Activated CD8-positive, alpha-beta T cell treated with anti-CD3 and anti-CD28 coated beads for 36 hours (primary cell): ENCODE measurements around the gene SUGCT. TPM values are rescaled to one million over a fixed set of nuclear protein-coding genes. Genes with fewer than 3 reads are reported as not detected.

Experiments
- ATAC-seq: fragments of 200-7000 bp; cut with Tn5 transposase; one replicate; pipeline ENCODE4 v1.10.0; 2021; ENCODE audit warnings: mild to moderate bottlenecking, moderate library complexity
- CTCF ChIA-PET: fragments of 350-600 bp; sonication (Branson Sonifier 250); formaldehyde crosslinking; loops from one replicate; lab custom pipeline; 2021; ENCODE audit warnings: antibody characterized with exemption; lab: Charles Lee
- POLR2A ChIA-PET: fragments of 350-600 bp; sonication (Branson Sonifier 250); formaldehyde crosslinking; loops from one replicate; lab custom pipeline; 2021; ENCODE audit warnings: antibody characterized with exemption; lab: Charles Lee
- DNase-seq: peaks from one replicate; pipeline ENCODE4 v3.0.0-alpha.2; 2020
- H3K27ac Mint-ChIP-seq: one replicate; pipeline ENCODE4 v1.8.0; 2021; ENCODE audit warnings: mild to moderate bottlenecking, mixed read lengths
- H3K27me3 Mint-ChIP-seq: one replicate; pipeline ENCODE4 v1.8.0; 2021; ENCODE audit warnings: mixed read lengths
- H3K36me3 Mint-ChIP-seq: one replicate; pipeline ENCODE4 v1.8.0; 2021; ENCODE audit warnings: low read depth, mixed read lengths
- H3K4me1 Mint-ChIP-seq: one replicate; pipeline ENCODE4 v1.8.0; 2021; ENCODE audit warnings: low read depth, mixed read lengths
- H3K4me3 Mint-ChIP-seq: one replicate; pipeline ENCODE4 v1.8.0; 2021; ENCODE audit warnings: mild to moderate bottlenecking, moderate library complexity, mixed read lengths
- H3K9me3 Mint-ChIP-seq: one replicate; pipeline ENCODE4 v1.8.0; 2021; ENCODE audit warnings: mixed read lengths
- CTCF ChIP-seq: fragments of 200-600 bp; IDR thresholded peaks from one replicate; pipeline ENCODE4 v1.8.0; 2022; ENCODE audit warnings: antibody characterized with exemption, mild to moderate bottlenecking
- intact Hi-C: fragments of 100-400 bp; cut with micrococcal nuclease; formaldehyde crosslinking; loops from one replicate; pipeline ENCODE4 v1.10.0; 2022
- total RNA-seq, 2 experiments: library from RNA; stranded (reverse); gene quantifications; one replicate each; pipeline ENCODE4 v1.2.3, GENCODE V29; 2021

The SUGCT gene
- total RNA-seq, 2 experiments from 2014 or later = 1.6 to 2.0 TPM

- H3K4me3 Mint-ChIP-seq = no peak overlapping the region
- CTCF ChIA-PET = no interaction called here
- POLR2A ChIA-PET = no interaction called here
- H3K9me3 Mint-ChIP-seq = no peaks in the 10 kb centered on the region
- intact Hi-C loops = no loop called here
- H3K4me1 Mint-ChIP-seq = no peaks in the 10 kb centered on the region
- TF ChIP-seq CTCF = no peak
- DNase-seq (no peak), ATAC-seq (no peak)
- H3K36me3 Mint-ChIP-seq = no peaks in the 10 kb centered on the region
- H3K27ac Mint-ChIP-seq = no peak overlapping the region
- H3K27me3 Mint-ChIP-seq = no peaks in the 10 kb centered on the region
Observed at GRCh38 chr7:40542982-40543741, 408.4 kb downstream of the SUGCT start.

- Mint-ChIP-seq H3K36me3 (no peaks in the 10 kb centered on the region), H3K27me3 (no peaks in the 10 kb centered on the region), H3K9me3 (no peaks in the 10 kb centered on the region), H3K27ac (no peak overlapping the region), H3K4me1 (no peaks in the 10 kb centered on the region), H3K4me3 (no peak overlapping the region)
- intact Hi-C loops = no loop called here
- TF ChIP-seq CTCF = no peak
- ChIA-PET CTCF (interaction anchor here (1.2 kb wide), 1 partner anchor 37 kb away, joined by 3 read pairs; no protein-coding TSS in a partner anchor), POLR2A (no interaction called here)
- DNase-seq = no peak
- no peak for ATAC-seq
Observed at GRCh38 chr7:40544221-40544723, 409.5 kb downstream of the SUGCT start.

GRCh38 chr7:40544871-40545303 lies 410.1 kb downstream of the SUGCT start:
- ChIA-PET POLR2A (no interaction called here), CTCF (interaction anchor here (1.2 kb wide), 1 partner anchor 38 kb away, joined by 3 read pairs; no protein-coding TSS in a partner anchor)
- no peaks in the 10 kb centered on the region for H3K27me3 Mint-ChIP-seq
- H3K36me3 Mint-ChIP-seq = no peaks in the 10 kb centered on the region
- no peaks in the 10 kb centered on the region for H3K9me3 Mint-ChIP-seq
- no peak for ATAC-seq
- no peak for DNase-seq
- no peak overlapping the region for H3K27ac Mint-ChIP-seq
- H3K4me3 Mint-ChIP-seq = no peak overlapping the region
- no peaks in the 10 kb centered on the region for H3K4me1 Mint-ChIP-seq
- intact Hi-C loops = no loop called here
- no peak for TF ChIP-seq CTCF

DNA sequence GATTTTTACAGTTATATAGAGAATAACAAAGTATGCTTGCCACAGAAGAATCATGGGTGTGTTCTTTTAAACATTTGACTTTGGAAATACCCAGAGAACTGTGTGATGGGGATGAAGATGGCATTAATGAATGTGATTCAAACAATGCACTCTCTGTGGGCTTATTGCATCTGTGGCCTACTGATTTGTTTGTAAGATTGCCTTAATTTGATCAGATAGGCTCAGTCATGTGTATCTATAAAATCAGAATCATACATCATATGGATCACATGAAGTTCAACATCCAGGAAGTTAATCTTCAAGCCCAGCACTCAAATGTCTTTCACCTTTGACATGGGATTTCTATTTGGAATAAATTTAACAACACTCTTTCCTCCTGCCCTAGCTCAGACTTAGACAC lies 410.9 kb downstream of the SUGCT start:
- ATAC-seq = no peak
- Mint-ChIP-seq H3K27me3 (no peaks in the 10 kb centered on the region), H3K9me3 (no peaks in the 10 kb centered on the region), H3K4me1 (no peaks in the 10 kb centered on the region), H3K36me3 (no peaks in the 10 kb centered on the region), H3K4me3 (no peak overlapping the region), H3K27ac (no peak overlapping the region)
- no peak for TF ChIP-seq CTCF
- ChIA-PET POLR2A (no interaction called here), CTCF (no interaction called here)
- intact Hi-C loops = no loop called here
- DNase-seq = no peak
